Astrocyte (in vitro differentiated cells and primary cell): ENCODE results near the gene CERS1. TPM values are rescaled to one million over a fixed set of nuclear protein-coding genes. Genes with fewer than 3 reads are reported as not detected.

Experiments
- DNase-seq: peaks from one replicate; pipeline ENCODE4 v3.0.0-alpha.2; 2010; ENCODE audit warnings: low read depth
- FAIRE-seq: peaks from 2 replicates; lab custom pipeline; 2011; peaks lifted over from hg19 to GRCh38; lab: Jason Lieb, UNC
- H2AFZ ChIP-seq: 2 replicates; pipeline ENCODE4 v1.6.0; 2012; ENCODE audit warnings: low read depth, low read length, inconsistent platforms
- H3K27ac ChIP-seq: 2 replicates; pipeline ENCODE4 v1.5.1; 2011; ENCODE audit warnings: low read depth, low read length, inconsistent platforms
- H3K27me3 ChIP-seq: 2 replicates; pipeline ENCODE4 v1.6.0; 2011; ENCODE audit warnings: low read length, inconsistent platforms; ENCODE audit not compliant: insufficient read depth
- H3K36me3 ChIP-seq: 2 replicates; pipeline ENCODE4 v1.5.1; 2011; ENCODE audit warnings: low read length, inconsistent platforms; ENCODE audit not compliant: insufficient read depth
- H3K4me1 ChIP-seq: 2 replicates; pipeline ENCODE4 v1.5.1; 2011; ENCODE audit warnings: low read length, inconsistent platforms; ENCODE audit not compliant: insufficient read depth
- H3K4me2 ChIP-seq: 2 replicates; pipeline ENCODE4 v1.6.0; 2012; ENCODE audit warnings: low read length, inconsistent platforms
- H3K4me3 ChIP-seq: 2 replicates; pipeline ENCODE4 v1.5.1; 2011; ENCODE audit warnings: low read depth, mild to moderate bottlenecking, low read length, inconsistent platforms; ENCODE audit not compliant: insufficient read depth
- H3K79me2 ChIP-seq: 2 replicates; pipeline ENCODE4 v1.6.0; 2012; ENCODE audit warnings: mild to moderate bottlenecking, low read length, inconsistent platforms; ENCODE audit not compliant: insufficient read depth
- H3K9ac ChIP-seq: 2 replicates; pipeline ENCODE4 v1.6.0; 2012; ENCODE audit warnings: mild to moderate bottlenecking, low read length, inconsistent platforms
- H3K9me3 ChIP-seq: 2 replicates; pipeline ENCODE4 v1.5.1; 2012; ENCODE audit warnings: low read depth, mild to moderate bottlenecking, low read length, inconsistent platforms; ENCODE audit not compliant: insufficient read depth
- H4K20me1 ChIP-seq: 2 replicates; pipeline ENCODE4 v1.6.0; 2012; ENCODE audit warnings: low read length, inconsistent platforms; ENCODE audit not compliant: insufficient read depth
- H3K27ac Mint-ChIP-seq: one replicate; pipeline ENCODE4 v1.8.0; 2021; ENCODE audit warnings: mild to moderate bottlenecking, mixed read lengths; ENCODE audit not compliant: unreplicated experiment
- H3K27me3 Mint-ChIP-seq: one replicate; pipeline ENCODE4 v1.8.0; 2021; ENCODE audit warnings: low read depth, mixed read lengths; ENCODE audit not compliant: unreplicated experiment
- H3K36me3 Mint-ChIP-seq: one replicate; pipeline ENCODE4 v1.8.0; 2021; ENCODE audit warnings: low read depth, mixed read lengths; ENCODE audit not compliant: unreplicated experiment
- H3K4me1 Mint-ChIP-seq: one replicate; pipeline ENCODE4 v1.8.0; 2021; ENCODE audit warnings: low read depth, mixed read lengths; ENCODE audit not compliant: unreplicated experiment
- H3K4me3 Mint-ChIP-seq: one replicate; pipeline ENCODE4 v1.8.0; 2021; ENCODE audit warnings: mild to moderate bottlenecking, moderate library complexity, mixed read lengths; ENCODE audit not compliant: unreplicated experiment
- H3K9me3 Mint-ChIP-seq: one replicate; pipeline ENCODE4 v1.8.0; 2021; ENCODE audit warnings: mild to moderate bottlenecking, mixed read lengths; ENCODE audit not compliant: unreplicated experiment
- CTCF ChIP-seq: IDR thresholded peaks from 2 replicates; pipeline ENCODE4 v1.5.1; 2011; ENCODE audit warnings: low read depth, mild to moderate bottlenecking, inconsistent platforms, low read length, moderate library complexity; ENCODE audit not compliant: insufficient read depth
- EZH2 ChIP-seq: IDR thresholded peaks from 2 replicates; pipeline ENCODE4 v1.6.1; 2012; ENCODE audit warnings: mild to moderate bottlenecking, low read length, inconsistent platforms; ENCODE audit not compliant: insufficient read depth
- total RNA-seq: library from RNA; stranded (reverse); gene quantifications from 2 replicates; pipeline ENCODE4 v1.2.1, GENCODE V29; 2021

The CERS1 gene
- total RNA-seq, 1 donor from 2014 or later: 6.8 TPM

GRCh38 chr19:18942692-18943091, 46.7 kb upstream of the CERS1 start:
- peaks cover 33% of the 10 kb centered on the region for H4K20me1 ChIP-seq
- peak overlapping the region; percentile 76 for H3K4me3 Mint-ChIP-seq
- peaks cover 20% of the 10 kb centered on the region for H3K27me3 Mint-ChIP-seq
- no peaks in the 10 kb centered on the region for H3K9me3 ChIP-seq
- H3K36me3 ChIP-seq: peaks cover under 1% of the 10 kb centered on the region
- peaks cover 12% of the 10 kb centered on the region for H3K4me1 ChIP-seq
- peaks cover 13% of the 10 kb centered on the region for H3K36me3 Mint-ChIP-seq
- DNase-seq: no peak
- no peak for FAIRE-seq
- H3K27ac Mint-ChIP-seq: peak overlapping the region; percentile 34
- no peaks in the 10 kb centered on the region for H3K9me3 Mint-ChIP-seq
- H3K27me3 ChIP-seq: no peaks in the 10 kb centered on the region
- H3K79me2 ChIP-seq: peaks cover 21% of the 10 kb centered on the region
- no peak overlapping the region for H3K27ac ChIP-seq
- H3K4me1 Mint-ChIP-seq: peaks cover 6% of the 10 kb centered on the region
- TF ChIP-seq EZH2: no peak
- TF ChIP-seq CTCF: no peak
- no peak overlapping the region for H2AFZ ChIP-seq
- no peak overlapping the region for H3K9ac ChIP-seq
- H3K4me3 ChIP-seq: no peak overlapping the region
- no peak overlapping the region for H3K4me2 ChIP-seq

- Mint-ChIP-seq H3K36me3 (peaks cover 16% of the 10 kb centered on the region), H3K27ac (peak overlapping the region; percentile 44), H3K4me1 (peaks cover 6% of the 10 kb centered on the region), H3K9me3 (no peaks in the 10 kb centered on the region), H3K4me3 (peak overlapping the region; percentile 76), H3K27me3 (peaks cover 20% of the 10 kb centered on the region)
- Histone ChIP-seq H2AFZ (peak overlapping the region; percentile 64), H3K27me3 (no peaks in the 10 kb centered on the region), H3K9ac (peak overlapping the region; percentile 43), H3K4me3 (peak overlapping the region; percentile 8), H3K36me3 (peaks cover 3% of the 10 kb centered on the region), H4K20me1 (peaks cover 35% of the 10 kb centered on the region), H3K4me2 (peak overlapping the region; percentile 78), H3K79me2 (peaks cover 21% of the 10 kb centered on the region), H3K27ac (no peak overlapping the region), H3K4me1 (peaks cover 12% of the 10 kb centered on the region), H3K9me3 (no peaks in the 10 kb centered on the region)
- TF ChIP-seq EZH2 (no peak), CTCF (no peak)
- no peak for DNase-seq
- FAIRE-seq: no peak
Observed at GRCh38 chr19:18941628-18942354, 45.8 kb upstream of the CERS1 start.
